WTC11 (cell line): ENCODE measurements around the gene MOV10L1. TPM values are rescaled to one million over a fixed set of nuclear protein-coding genes. Genes with fewer than 3 reads are reported as not detected.
A peak's percentile ranks its signal among the peaks of the same experiment; 100 is the strongest.
"Not testable (repeated sequence)": the region's sequence is repeated elsewhere in the genome, so short reads cannot be mapped to it uniquely, and the experiment has no call there.

Source experiments
- ATAC-seq: fragments of 200-7000 bp; cut with Tn5 transposase; 2 replicates; pipeline ENCODE4 v1.10.0; 2021; ENCODE audit warnings: mild to moderate bottlenecking, moderate library complexity
- CTCF ChIA-PET: fragments of 300-600 bp; sonication (Branson Sonifier 250); formaldehyde crosslinking; loops from one replicate; lab custom pipeline; 2021; ENCODE audit warnings: antibody characterized with exemption; lab: Charles Lee
- POLR2A ChIA-PET: fragments of 350-600 bp; sonication (Branson Sonifier 250); formaldehyde crosslinking; loops from one replicate; lab custom pipeline; 2021; ENCODE audit warnings: antibody characterized with exemption; lab: Charles Lee
- DNase-seq: peaks from one replicate; pipeline ENCODE4 v3.0.0; 2021; ENCODE audit warnings: low spot score
- H3K27ac Mint-ChIP-seq: 2 replicates; pipeline ENCODE4 v1.8.0; 2021; ENCODE audit warnings: mixed read lengths
- H3K27me3 Mint-ChIP-seq: 2 replicates; pipeline ENCODE4 v1.8.0; 2021; ENCODE audit warnings: low read depth, mild to moderate bottlenecking, moderate library complexity, mixed read lengths
- H3K36me3 Mint-ChIP-seq: 2 replicates; pipeline ENCODE4 v1.8.0; 2021; ENCODE audit warnings: mixed read lengths
- H3K4me1 Mint-ChIP-seq: 2 replicates; pipeline ENCODE4 v1.8.0; 2022; ENCODE audit warnings: mixed read lengths
- H3K4me3 Mint-ChIP-seq: 2 replicates; pipeline ENCODE4 v1.8.0; 2021; ENCODE audit warnings: mild to moderate bottlenecking, moderate library complexity, mixed read lengths
- H3K9me3 Mint-ChIP-seq: 2 replicates; pipeline ENCODE4 v1.8.0; 2021; ENCODE audit warnings: mixed read lengths
- CREM ChIP-seq: sonication (generic); formaldehyde crosslinking; IDR thresholded peaks from 2 replicates; pipeline ENCODE4 v1.8.1; 2022; ENCODE audit warnings: mild to moderate bottlenecking, missing genetic modification reagents, moderate library complexity
- EMX1 ChIP-seq: fragments of 250-450 bp; sonication (Bioruptor Pico); IDR thresholded peaks from 2 replicates; pipeline ENCODE4 v1.8.0; 2021; ENCODE audit warnings: mild to moderate bottlenecking
- ETV6 ChIP-seq: sonication (generic); formaldehyde crosslinking; IDR thresholded peaks from 2 replicates; pipeline ENCODE4 v1.8.1; 2022; ENCODE audit warnings: mild to moderate bottlenecking, missing genetic modification reagents
- FOXK1 ChIP-seq: sonication (generic); formaldehyde crosslinking; IDR thresholded peaks from 2 replicates; pipeline ENCODE4 v1.8.0; 2022; ENCODE audit warnings: mild to moderate bottlenecking, moderate library complexity, missing genetic modification reagents
- RORB ChIP-seq: fragments of 250-450 bp; sonication (Bioruptor Pico); IDR thresholded peaks from 2 replicates; pipeline ENCODE4 v1.9.0; 2021; ENCODE audit warnings: mild to moderate bottlenecking
- total RNA-seq: library from RNA; stranded (reverse); gene quantifications from 3 replicates; pipeline ENCODE4 v1.2.3, GENCODE V29; 2021
- TF ChIP-seq, protein P1 (sequence below): fragments of 250-450 bp; sonication (Bioruptor Pico); conservative IDR thresholded peaks from 2 replicates; pipeline ENCODE4 v1.9.0; 2021; ENCODE audit warnings: mild to moderate bottlenecking
- TF ChIP-seq, protein P2 (sequence below): sonication (generic); formaldehyde crosslinking; IDR thresholded peaks from 2 replicates; pipeline ENCODE4 v1.8.1; 2023; ENCODE audit warnings: mild to moderate bottlenecking, moderate library complexity, missing genetic modification reagents
- TF ChIP-seq, protein P3 (sequence below): fragments of 200-600 bp; IDR thresholded peaks from 2 replicates; pipeline ENCODE4 v1.8.0; 2022; ENCODE audit warnings: antibody characterized with exemption
- TF ChIP-seq, protein P4 (sequence below): sonication (generic); formaldehyde crosslinking; IDR thresholded peaks from 2 replicates; pipeline ENCODE4 v1.8.1; 2023; ENCODE audit warnings: mild to moderate bottlenecking, missing genetic modification reagents, moderate library complexity
- TF ChIP-seq, protein P5 (sequence below): fragments of 250-450 bp; sonication (Bioruptor Pico); IDR thresholded peaks from 2 replicates; pipeline ENCODE4 v2.1.2; 2022; ENCODE audit warnings: mild to moderate bottlenecking, moderate library complexity

The MOV10L1 gene
- total RNA-seq, 1 experiment from 2014 or later: not detected

DNA sequence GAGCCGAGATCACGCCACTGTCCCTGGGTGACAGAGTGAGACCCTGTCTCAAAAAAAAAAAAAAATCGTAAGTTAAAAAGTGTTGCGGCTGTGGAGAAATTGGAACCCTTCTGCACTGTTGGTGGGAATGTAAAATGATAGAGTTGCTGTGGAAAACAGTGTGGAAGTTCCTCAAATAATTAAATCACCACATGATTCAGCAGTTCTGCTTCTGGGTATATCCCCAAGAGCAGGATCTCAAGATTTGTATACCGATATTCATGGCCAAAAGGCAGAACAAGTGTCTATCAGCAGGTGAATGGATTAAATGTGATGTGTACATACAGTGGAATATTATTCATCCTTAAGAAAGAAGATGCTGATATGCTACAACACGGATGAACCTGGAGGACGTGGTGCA lies 114.8 kb downstream of the MOV10L1 start:
- TF ChIP-seq RORB (CRISPR knock-in tag) (no peak), FOXK1 (CRISPR knock-in tag) (no peak), EMX1 (CRISPR knock-in tag) (no peak), ETV6 (no peak)
- TF ChIP-seq, protein P1, sequence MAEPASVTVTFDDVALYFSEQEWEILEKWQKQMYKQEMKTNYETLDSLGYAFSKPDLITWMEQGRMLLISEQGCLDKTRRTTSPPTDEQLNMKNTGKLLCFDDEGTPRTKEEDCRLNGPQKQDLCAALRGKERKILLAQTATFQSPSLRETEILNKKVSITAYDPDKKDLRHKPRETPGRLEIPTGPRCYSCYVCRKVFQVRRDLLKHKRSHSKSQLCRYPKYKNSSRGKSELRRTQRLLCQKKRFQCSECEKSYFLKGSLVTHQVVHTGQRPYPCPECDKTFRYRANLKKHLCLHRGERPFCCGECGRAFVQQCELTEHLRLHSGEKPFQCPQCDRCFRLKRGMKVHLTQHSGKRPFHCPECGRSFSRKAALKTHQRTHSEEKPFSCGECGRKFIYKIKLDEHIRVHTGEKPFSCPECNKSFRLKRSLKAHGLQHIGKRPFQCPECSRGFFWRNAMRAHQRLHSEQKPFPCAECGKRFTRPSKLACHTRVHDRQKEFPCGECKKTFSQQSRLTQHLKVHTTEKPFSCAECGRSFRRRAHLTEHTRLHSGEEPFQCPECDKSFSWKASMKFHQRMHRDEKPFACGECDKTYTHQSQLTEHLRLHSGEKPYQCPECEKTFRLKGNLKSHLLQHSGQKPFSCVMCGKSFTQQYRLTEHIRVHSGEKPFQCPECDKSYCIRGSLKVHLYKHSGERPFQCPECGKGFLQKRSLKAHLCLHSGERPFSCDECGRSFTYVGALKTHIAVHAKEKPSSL (CRISPR knock-in tag): no peak

DNA sequence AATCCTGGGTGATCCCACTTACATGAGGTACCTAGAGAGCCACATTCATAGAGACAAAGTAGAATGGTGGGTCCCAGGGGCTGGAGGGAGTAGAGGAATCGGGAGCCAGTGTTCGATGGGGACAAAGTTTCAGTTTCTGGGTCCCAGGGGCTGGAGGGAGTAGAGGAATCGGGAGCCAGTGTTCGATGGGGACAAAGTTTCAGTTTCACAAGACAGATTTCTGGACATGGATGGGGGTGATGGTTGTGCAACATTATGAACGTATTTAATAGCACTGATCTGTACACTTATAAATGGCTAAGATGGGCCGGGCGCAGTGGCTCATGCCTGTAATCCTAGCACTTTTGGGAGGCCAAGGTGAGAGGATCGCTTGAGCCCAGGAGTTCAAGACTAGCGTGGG lies 115.2 kb downstream of the MOV10L1 start:
- H3K27ac Mint-ChIP-seq, H3K4me3 Mint-ChIP-seq: not testable (repeated sequence)

More for the DNA sequence above, 114.8 kb downstream of the MOV10L1 start:
- DNase-seq: no peak
- H3K27ac Mint-ChIP-seq: no peak overlapping the region; the same call in 1 of the 2 replicates
- ATAC-seq: no peak
- POLR2A ChIA-PET: no interaction called here
- no peaks in the 10 kb centered on the region for H3K27me3 Mint-ChIP-seq
- peaks cover 17% of the 10 kb centered on the region for H3K36me3 Mint-ChIP-seq
- H3K9me3 Mint-ChIP-seq: peaks cover 4% of the 10 kb centered on the region; the same call in 1 of the 2 replicates
- CTCF ChIA-PET: no interaction called here
- peaks cover 9% of the 10 kb centered on the region for H3K4me1 Mint-ChIP-seq
- H3K4me3 Mint-ChIP-seq: no peak overlapping the region

DNA sequence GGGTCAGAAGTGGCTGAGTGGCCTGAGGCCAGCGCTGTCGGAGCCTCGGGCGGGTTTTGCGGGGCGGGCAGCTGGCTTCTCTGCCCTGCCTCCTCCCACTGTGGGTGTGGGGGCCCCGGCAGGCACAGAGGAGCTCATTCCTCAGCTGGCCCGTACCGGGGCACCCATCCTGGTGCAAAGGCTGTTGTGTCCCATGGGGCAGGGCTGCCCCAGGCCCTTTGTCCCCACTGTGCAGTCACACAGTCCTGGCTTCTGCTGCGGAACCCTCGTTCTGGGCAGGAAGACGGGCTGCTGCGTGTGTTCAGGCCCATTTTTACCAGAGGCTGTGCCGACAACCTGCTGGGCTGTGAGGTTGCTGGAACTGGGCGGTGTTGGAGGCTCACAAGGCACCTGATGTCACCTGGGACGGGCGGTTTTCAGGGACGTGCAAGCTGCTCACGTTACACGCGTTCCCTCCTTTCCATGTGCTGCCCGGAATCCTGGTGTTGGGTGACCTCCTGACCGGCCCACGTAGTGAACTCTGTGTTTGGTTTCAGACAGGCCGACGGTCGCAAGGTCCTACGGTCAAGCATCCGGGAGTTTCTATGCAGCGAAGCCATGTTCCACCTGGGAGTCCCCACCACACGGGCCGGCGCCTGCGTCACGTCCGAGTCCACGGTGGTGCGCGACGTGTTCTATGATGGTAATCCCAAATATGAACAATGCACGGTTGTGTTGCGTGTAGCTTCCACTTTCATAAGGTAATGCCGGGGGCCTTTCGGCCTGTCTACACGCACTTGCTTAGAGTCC lies 116.2 kb downstream of the MOV10L1 start:
- Mint-ChIP-seq H3K4me1 (peaks cover 8% of the 10 kb centered on the region), H3K27ac (no peak overlapping the region), H3K4me3 (no peak overlapping the region), H3K36me3 (peaks cover 21% of the 10 kb centered on the region), H3K9me3 (peaks cover 4% of the 10 kb centered on the region; the same call in 1 of the 2 replicates), H3K27me3 (no peaks in the 10 kb centered on the region)
- TF ChIP-seq, protein P2, sequence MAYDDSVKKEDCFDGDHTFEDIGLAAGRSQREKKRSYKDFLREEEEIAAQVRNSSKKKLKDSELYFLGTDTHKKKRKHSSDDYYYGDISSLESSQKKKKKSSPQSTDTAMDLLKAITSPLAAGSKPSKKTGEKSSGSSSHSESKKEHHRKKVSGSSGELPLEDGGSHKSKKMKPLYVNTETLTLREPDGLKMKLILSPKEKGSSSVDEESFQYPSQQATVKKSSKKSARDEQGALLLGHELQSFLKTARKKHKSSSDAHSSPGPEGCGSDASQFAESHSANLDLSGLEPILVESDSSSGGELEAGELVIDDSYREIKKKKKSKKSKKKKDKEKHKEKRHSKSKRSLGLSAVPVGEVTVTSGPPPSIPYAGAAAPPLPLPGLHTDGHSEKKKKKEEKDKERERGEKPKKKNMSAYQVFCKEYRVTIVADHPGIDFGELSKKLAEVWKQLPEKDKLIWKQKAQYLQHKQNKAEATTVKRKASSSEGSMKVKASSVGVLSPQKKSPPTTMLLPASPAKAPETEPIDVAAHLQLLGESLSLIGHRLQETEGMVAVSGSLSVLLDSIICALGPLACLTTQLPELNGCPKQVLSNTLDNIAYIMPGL: no peak
- TF ChIP-seq CREM (CRISPR knock-in tag): no peak
- ATAC-seq (no peak), DNase-seq (no peak)
- CTCF ChIA-PET: interaction anchor here (0.8 to 3.0 kb wide), 20 partner anchors 9 to 439 kb away, joined by 3 to 19 read pairs (median 4); partner anchors contain the start of genes ALG12, CRELD2, DENND6B and SCO2
- POLR2A ChIA-PET: interaction anchor here (0.8 kb wide), 1 partner anchor 16 kb away, joined by 3 read pairs; no protein-coding TSS in a partner anchor

More for the DNA sequence above, 115.2 kb downstream of the MOV10L1 start:
- H3K4me1 Mint-ChIP-seq, H3K9me3 Mint-ChIP-seq, POLR2A ChIA-PET, H3K27me3 Mint-ChIP-seq, ATAC-seq, DNase-seq: not testable (repeated sequence)
- H3K36me3 Mint-ChIP-seq: peaks cover 20% of the 10 kb centered on the region
- CTCF ChIA-PET: interaction anchor here (3.0 kb wide), 1 partner anchor 54 kb away, joined by 19 read pairs; no protein-coding TSS in a partner anchor

DNA sequence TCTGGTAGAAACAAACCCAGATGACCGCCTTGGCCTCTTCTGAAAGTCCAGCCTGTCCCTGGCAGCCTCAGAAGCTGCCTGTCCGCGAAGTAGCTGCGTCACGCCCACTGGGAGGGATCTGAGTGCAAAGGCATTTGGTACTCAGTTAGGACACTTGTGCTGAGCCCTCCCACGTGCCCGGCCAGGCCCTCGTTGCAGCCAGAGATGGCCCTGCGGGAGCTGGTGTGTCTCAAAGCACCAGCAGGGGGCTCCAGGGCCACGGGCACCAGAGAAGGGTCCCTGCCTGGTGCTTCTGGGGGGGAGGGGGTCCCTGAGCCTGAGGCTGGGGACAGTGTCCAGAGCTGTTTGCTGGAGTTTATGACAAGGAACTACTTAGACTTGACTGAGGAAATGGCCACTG lies 116.8 kb downstream of the MOV10L1 start:
- POLR2A ChIA-PET: interaction anchor here (0.8 kb wide), 1 partner anchor 17 kb away, joined by 3 read pairs; no protein-coding TSS in a partner anchor
- Mint-ChIP-seq H3K9me3 (peaks cover 4% of the 10 kb centered on the region; the same call in 1 of the 2 replicates), H3K36me3 (peaks cover 25% of the 10 kb centered on the region), H3K4me3 (no peak overlapping the region), H3K27me3 (no peaks in the 10 kb centered on the region), H3K27ac (no peak overlapping the region), H3K4me1 (peaks cover 8% of the 10 kb centered on the region)
- peak; percentile 78 for DNase-seq
- TF ChIP-seq, protein P3, sequence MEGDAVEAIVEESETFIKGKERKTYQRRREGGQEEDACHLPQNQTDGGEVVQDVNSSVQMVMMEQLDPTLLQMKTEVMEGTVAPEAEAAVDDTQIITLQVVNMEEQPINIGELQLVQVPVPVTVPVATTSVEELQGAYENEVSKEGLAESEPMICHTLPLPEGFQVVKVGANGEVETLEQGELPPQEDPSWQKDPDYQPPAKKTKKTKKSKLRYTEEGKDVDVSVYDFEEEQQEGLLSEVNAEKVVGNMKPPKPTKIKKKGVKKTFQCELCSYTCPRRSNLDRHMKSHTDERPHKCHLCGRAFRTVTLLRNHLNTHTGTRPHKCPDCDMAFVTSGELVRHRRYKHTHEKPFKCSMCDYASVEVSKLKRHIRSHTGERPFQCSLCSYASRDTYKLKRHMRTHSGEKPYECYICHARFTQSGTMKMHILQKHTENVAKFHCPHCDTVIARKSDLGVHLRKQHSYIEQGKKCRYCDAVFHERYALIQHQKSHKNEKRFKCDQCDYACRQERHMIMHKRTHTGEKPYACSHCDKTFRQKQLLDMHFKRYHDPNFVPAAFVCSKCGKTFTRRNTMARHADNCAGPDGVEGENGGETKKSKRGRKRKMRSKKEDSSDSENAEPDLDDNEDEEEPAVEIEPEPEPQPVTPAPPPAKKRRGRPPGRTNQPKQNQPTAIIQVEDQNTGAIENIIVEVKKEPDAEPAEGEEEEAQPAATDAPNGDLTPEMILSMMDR: peak; percentile 23; the same call in 1 of the 2 replicates
- TF ChIP-seq, protein P4, sequence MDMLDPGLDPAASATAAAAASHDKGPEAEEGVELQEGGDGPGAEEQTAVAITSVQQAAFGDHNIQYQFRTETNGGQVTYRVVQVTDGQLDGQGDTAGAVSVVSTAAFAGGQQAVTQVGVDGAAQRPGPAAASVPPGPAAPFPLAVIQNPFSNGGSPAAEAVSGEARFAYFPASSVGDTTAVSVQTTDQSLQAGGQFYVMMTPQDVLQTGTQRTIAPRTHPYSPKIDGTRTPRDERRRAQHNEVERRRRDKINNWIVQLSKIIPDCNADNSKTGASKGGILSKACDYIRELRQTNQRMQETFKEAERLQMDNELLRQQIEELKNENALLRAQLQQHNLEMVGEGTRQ (CRISPR knock-in tag): peak; percentile 33; the same call in 1 of the 2 replicates
- TF ChIP-seq, protein P5, sequence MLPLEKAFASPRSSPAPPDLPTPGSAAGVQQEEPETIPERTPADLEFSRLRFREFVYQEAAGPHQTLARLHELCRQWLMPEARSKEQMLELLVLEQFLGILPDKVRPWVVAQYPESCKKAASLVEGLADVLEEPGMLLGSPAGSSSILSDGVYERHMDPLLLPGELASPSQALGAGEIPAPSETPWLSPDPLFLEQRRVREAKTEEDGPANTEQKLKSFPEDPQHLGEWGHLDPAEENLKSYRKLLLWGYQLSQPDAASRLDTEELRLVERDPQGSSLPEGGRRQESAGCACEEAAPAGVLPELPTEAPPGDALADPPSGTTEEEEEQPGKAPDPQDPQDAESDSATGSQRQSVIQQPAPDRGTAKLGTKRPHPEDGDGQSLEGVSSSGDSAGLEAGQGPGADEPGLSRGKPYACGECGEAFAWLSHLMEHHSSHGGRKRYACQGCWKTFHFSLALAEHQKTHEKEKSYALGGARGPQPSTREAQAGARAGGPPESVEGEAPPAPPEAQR (CRISPR knock-in tag): no peak
- CTCF ChIA-PET: interaction anchor here (0.8 to 3.0 kb wide), 23 partner anchors 8 to 439 kb away, joined by 3 to 19 read pairs (median 4); partner anchors contain the start of genes ALG12, CRELD2, DENND6B and SCO2
- ATAC-seq: peak; percentile 84
